ENCODE measurements around the gene FDX1.

Gene FDX1

GRCh38 chr11:110467556-110467955 lies 37.8 kb downstream of the FDX1 start:
- DNase-seq (ENCODE audit: low spot score): no peak

DNA sequence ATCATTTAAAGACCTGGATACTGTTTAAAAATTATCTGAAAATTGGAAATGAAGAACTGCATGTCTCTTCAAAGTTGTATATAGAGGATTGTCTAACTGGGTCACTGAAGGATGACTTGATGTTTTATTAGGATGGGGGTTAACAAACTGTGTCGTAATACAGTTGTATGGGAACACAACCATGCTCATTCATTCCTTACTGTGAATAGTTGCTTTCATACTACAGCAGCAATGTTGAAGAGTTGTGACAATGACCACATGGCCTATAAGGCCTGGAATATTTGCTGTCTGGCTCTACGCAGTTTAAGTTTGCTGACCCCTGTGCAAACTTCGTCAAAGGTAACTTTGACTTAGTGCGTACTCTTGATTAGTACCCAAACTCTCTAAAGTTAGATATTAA lies 38.4 kb downstream of the FDX1 start:
- DNase-seq (ENCODE audit: low spot score): no peak

DNA sequence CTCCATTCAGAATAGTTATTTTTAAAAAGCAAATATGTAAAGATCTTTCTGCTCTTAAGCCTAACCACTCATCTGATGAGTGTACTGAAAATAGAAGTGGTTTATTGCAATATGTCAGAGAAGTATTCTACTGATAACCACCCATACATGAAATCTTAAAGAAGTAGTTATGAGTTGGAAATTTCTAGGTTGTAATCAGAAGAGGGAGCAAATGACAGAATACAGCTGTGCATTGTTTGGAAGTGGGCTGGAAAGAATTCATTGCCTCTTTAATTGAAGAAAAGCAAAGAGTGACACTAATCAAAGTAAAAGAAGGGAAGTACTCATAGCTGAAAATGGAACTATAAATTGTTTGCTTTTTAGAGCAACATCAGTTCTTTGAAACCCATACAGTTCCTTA lies 39.4 kb downstream of the FDX1 start:
- no peak for DNase-seq (ENCODE audit: low spot score)

DNA sequence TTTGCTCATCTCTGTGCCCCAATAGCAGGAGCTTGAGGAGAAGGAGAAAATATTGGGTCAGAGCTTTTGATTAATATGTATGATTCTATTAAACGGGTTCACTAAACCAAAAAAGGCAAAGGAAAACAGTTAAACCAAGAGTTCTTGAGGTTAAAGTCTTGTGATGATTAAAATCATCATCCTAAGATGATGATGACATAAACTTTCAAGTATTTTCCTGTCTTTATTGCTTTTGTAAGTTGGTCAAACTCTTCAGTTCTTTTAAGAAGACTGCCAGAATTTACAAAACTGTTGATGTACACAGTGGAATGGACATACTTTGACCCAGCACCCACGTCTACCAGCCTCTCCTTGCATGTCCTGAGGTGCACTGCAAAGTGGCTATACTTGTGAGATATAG lies 41.0 kb downstream of the FDX1 start:
- DNase-seq (ENCODE audit: low spot score): peak; percentile 12

GRCh38 chr11:110471371-110471770 lies 41.6 kb downstream of the FDX1 start:
- peak; percentile 11 for DNase-seq (ENCODE audit: low spot score)

GRCh38 chr11:110472858-110473257 lies 43.1 kb downstream of the FDX1 start:
- DNase-seq (ENCODE audit: low spot score): no peak

GRCh38 chr11:110473706-110474105 lies 44.0 kb downstream of the FDX1 start:
- no peak for DNase-seq (ENCODE audit: low spot score)

DNA sequence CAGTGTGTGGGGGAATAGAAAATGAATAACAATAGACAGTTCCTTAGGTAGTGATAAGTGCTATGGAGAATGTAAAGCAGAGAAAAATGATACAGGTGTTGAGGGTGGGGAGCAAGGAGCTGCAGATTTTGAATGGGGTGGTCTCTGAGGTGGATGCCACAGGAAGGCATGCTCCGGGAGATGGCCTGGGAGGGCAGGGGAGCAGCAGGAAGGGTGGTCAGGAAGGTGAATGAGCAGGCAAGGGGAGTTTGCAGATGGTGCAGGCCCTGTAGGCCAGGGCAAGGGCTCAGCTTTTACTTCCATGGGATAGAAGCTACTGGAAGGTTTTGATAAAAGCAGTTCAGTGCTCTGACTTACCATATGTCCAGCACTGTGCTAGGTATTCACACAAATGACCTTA lies 44.8 kb downstream of the FDX1 start:
- no peak for DNase-seq (ENCODE audit: low spot score)

- DNase-seq (ENCODE audit: low spot score): no peak
Measured at GRCh38 chr11:110475671-110476070, 45.9 kb downstream of the FDX1 start.

- no peak for DNase-seq (ENCODE audit: low spot score)
Measured at GRCh38 chr11:110478410-110478809, 48.7 kb downstream of the FDX1 start.

DNA sequence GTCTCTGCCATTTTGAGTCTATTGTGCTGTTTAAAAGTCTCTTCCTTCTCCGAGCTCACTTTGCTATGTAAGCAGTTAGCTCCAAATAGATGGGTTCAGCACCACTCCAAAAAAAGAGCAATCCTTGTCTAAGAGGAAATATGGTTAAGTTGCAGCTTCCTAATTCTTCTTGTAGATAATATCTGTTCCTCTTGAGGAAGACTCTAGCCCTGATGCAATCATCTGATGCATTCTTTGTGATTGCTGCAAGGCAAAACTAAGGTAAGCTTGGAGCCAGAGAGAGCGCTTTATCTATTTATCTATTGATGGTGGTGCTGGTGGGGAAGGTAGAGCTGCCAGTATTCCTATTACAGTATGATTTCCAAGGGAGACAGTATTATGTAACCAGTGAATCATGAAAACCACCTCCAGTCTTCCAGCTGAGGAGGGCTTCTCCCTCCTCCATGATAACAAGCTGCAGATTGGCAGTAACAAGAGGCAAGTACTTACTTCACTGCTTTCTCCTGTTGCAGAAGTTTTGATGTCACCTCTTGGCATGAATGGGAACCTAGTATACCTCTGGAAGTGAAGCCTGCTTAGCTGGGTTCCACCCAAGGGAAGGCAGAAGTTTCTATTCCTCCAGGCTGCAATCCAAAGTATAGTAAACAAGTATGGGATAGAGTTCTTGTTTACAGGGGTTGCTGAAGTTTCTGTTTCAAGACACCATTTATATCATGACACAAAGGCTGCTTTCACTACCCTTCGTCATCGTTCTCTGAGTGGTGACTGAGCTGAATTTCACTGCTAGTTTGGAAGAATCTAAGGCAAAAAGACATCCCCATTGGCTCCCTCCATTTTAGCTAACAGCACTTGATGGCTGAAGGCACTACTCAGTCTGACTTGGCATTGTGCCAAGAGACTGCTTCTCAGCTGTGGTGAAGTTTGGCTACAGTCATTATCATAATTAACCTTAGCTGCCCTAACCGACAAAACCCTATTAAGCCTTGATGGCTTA lies 49.7 kb downstream of the FDX1 start:
- no peak for DNase-seq (ENCODE audit: low spot score)

DNA sequence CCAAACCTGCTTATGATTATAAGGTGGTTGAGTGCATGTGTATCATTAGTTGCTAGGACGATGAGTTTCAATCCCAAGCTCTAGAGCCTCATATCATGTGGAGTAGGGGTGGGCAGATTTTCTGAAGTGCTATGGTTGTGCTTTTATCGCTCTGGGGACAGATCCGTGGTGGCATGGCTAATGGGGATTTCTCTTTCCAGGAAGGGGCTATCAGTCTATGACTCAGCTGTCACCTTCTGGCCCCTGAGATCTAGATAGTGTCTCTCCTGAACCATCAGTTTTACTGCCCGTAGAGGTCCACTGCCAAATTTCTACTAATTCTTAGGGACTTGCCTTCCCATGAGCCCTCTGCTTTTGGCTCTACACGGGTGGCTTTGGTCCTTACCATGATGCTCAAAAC lies 51.8 kb downstream of the FDX1 start:
- DNase-seq (ENCODE audit: low spot score): no peak

GRCh38 chr11:110486156-110486555 lies 56.4 kb downstream of the FDX1 start:
- DNase-seq (ENCODE audit: low spot score): no peak

- DNase-seq (ENCODE audit: low spot score): no peak
Measured at GRCh38 chr11:110488446-110488845, 58.7 kb downstream of the FDX1 start.

DNA sequence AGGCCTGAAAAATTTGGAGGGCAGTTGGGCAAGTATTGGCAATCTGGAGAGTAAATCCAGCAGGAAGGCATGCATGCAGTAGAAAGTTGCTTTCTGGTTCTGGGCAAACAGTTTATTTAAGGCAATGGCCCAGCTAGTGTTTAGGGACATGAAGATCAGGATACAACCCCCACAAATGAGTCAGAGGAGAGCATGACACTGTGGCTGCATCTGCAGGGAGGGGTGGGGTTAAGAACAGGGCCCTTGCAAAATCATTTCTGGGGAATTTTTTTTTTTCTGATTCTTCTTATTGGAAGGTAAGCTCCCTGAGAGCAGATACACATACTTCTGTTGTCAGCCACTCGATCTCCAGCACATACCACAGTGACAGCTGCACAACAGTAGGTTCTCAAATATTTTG lies 61.1 kb downstream of the FDX1 start:
- peak; percentile 64 for DNase-seq (ENCODE audit: low spot score)

DNA sequence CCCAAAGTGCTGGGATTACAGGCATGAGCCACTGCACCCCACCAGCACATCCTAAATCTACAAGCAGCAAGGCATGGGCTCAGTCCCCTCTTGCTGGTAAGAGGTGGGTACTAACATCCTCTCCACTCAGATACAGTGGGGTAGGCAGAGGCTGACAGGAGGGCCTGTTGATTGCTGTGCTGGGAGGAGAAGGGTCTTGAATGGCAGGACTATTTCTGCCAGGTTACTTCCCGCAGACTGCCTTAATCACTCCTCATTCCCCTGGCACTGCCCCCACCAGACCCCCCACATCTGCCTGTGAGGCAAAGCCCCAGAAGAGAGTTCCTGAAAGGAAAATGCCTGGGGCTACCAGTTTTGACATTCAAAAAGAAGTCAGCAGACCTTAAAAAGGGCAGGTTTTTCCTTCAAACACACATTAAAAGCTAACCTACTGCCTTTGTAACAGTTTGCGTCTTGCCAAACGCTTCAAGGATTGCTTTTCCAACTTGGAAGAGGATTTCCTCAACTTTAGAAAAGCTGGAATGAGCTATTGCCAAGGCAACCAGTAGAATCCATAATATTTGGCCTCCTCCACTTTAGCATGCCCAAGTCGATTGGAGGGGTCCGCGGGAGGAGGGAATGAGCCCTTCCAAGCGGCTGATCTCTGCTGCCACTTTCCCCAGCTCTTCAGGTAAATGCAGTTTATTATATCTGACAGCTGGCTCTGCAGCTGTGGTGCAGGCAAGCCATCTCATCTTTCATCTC lies 62.0 kb downstream of the FDX1 start:
- DNase-seq (ENCODE audit: low spot score): no peak

- DNase-seq (ENCODE audit: low spot score): no peak
Measured at GRCh38 chr11:110492321-110492685, 62.6 kb downstream of the FDX1 start.

- DNase-seq (ENCODE audit: low spot score): no peak
Measured at GRCh38 chr11:110493346-110493745, 63.6 kb downstream of the FDX1 start.

- DNase-seq (ENCODE audit: low spot score): no peak
Measured at GRCh38 chr11:110497231-110497978, 67.7 kb downstream of the FDX1 start.

DNA sequence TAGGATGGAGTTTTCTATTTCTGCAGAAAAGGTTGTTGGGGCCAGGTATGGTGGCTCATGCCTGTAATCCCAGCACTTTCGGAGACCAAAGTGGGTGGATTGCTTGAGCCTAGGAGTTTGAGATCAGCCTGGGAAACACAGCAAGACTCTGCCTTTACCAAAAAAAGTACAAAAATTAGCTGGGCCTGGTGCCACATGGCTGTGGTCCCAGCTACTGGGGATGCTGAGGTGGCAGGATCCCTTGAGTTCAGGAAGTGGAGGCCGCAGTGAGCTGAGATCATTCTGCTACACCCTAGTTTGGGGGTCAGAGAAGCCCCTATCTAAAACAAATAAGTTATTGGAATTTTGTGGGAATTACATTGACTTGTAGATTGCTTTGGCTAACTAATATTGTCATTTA lies 71.7 kb downstream of the FDX1 start:
- DNase-seq (ENCODE audit: low spot score): no peak

- DNase-seq (ENCODE audit: low spot score): no peak
Measured at GRCh38 chr11:110505528-110506284, 76.0 kb downstream of the FDX1 start.

DNA sequence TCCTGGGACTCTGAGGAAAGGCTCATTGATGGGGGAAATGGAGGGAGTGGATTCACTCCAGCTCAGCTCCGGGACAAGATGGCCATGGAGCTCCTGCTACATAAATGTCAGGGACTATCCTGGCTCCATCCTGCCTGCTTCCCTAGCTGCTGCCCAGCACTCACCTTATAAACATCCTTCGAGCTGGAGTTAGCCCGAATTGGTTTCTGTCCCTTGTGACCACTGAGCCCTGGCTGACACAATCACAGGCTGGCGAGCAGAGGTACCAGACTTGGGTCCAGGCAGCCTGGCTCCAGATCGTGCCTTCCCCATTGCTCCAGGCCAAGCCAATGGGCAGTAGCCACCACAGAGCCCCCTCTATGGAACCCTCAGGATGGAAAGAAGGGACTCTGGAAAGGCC lies 77.6 kb downstream of the FDX1 start:
- no peak for DNase-seq (ENCODE audit: low spot score)
